Dermis lymphatic vessel endothelial cell (primary cell): ENCODE data around the gene ALG3. TPM values are rescaled to one million over a fixed set of nuclear protein-coding genes. Genes with fewer than 3 reads are reported as not detected.

Source experiments
- total RNA-seq: library from RNA; depleted of rRNA; stranded (reverse); fragments of >200 nt; gene quantifications from 2 replicates; pipeline ENCODE4 v1.2.1, GENCODE V29; 2014

The ALG3 gene
- 17.8 and 21.1 TPM in 2 replicates for total RNA-seq

DNA sequence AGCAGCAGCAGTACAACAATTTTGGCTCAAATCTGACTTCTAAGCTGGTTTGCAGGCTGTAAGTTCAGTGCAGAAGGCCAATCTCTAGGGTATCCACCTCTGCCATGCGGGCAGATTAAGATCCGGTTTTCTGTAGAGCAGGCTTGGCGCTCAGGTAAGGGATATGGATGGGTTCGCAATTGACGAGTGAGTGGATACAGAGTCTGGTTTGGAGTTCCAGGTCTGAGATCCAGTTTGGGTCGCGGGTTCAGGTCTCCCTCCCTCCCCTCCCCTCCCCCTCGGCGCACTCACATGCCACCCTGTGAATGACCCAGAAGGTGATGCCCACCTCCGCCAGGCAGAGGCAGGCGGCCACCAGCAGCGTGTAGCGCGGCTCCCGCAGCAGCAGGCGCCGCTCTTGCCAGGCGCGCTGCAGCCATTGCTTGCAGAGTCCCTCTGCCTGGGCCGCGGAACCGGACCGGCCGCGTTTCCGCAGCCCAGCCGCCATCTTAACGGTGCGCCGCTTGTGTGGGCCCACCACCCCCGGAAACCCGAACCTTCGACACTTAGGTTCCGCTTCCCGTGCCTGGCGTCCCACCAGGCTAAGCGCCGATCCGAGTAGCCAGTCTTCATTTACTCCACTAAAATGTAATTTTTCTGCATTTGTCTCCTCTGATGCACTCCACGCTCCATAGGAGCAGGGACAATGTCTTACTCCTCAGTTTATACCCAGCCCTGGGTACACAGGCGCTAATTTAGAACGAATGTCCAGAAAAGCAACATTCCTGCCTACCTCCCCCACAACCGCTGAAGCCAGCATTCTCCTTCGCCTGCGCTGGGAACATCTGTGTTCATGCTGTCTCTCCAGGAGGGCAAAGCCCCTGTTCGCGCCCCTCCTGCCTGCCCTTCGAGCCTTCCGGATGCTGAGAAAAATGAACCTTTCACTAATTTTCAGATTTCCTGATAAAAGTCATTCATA, at the start of gene ALG3:
TSS of gene ALG3 (minus strand) at position 509 of the 958 bp plus-strand sequence. CDS start at position 487, 22 bp downstream.

DNA sequence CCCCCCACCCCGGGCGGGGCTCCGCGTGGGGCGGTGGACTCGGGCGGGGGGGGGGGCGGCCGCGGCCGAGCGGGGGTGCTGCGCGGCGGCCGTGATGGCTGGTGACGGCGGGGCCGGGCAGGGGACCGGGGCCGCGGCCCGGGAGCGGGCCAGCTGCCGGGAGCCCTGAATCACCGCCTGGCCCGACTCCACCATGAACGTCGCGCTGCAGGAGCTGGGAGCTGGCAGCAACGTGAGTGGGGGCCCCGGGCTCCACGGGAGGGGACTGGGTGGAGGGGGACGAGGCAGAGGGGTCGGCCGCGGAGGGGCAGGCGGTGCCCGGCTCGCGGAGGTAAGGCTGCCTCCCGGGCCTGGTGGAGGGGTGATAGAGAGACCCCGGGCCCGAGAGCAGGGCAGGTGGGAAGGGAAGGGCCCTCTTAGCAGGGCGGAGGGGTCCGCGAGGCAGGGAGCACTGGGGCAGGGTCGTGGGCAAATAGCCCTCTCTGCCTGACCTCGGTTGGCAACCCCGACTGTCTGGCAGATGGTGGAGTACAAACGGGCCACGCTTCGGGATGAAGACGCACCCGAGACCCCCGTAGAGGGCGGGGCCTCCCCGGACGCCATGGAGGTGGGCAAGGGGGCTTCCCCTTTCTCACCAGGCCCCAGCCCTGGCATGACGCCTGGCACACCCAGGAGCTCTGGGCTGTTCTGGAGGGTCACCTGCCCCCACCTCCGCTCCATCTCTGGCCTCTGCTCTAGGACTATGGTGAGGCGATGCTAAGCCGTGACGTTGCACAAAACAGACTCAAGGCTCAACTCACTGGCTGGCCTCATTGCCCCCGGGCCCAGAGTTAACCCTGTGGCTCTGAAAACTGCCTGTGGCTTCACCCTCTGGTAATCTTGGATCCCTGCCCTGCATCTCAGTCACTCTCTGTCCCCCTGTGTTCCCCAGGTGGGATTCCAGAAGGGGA, 27.5 kb upstream of the ALG3 start, which contains the start of gene ECE2:
TSS of gene ECE2 (plus strand) at position 62 of the 950 bp plus-strand sequence. CDS start at position 194, 132 bp downstream.

DNA sequence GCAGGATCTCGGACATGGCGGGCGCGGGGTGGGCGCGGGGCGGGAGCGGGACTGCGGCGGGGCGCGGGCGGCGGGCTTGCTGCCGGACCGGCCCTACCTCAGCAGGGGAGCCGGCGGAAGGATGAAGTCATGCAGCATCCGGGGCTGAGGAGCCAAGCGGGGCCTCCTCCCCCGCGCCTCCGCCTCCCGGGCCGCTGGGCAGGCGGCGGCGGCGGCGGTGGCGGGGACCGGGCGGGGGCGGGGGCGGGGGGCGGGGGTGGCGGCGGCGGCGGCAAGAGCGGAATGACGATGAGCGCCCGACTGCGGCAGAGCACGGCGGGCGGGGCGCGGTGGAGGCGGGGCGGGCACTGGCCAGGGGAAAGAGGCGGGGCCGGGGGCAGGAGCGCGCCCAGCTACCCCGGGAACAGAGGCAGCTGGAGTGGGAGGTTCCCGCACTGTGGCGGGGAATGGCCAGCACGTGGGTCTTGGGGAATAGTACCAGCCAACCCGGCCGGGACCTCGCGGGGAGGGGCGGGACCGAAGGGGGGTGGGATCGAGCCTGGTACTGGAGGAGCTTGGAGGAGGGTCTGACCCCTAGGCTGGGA, 12.6 kb upstream of the ALG3 start, which contains the start of gene CAMK2N2:
TSS of gene CAMK2N2 (minus strand) at position 284 of the 584 bp plus-strand sequence. CDS start at position 16, 268 bp downstream.

DNA sequence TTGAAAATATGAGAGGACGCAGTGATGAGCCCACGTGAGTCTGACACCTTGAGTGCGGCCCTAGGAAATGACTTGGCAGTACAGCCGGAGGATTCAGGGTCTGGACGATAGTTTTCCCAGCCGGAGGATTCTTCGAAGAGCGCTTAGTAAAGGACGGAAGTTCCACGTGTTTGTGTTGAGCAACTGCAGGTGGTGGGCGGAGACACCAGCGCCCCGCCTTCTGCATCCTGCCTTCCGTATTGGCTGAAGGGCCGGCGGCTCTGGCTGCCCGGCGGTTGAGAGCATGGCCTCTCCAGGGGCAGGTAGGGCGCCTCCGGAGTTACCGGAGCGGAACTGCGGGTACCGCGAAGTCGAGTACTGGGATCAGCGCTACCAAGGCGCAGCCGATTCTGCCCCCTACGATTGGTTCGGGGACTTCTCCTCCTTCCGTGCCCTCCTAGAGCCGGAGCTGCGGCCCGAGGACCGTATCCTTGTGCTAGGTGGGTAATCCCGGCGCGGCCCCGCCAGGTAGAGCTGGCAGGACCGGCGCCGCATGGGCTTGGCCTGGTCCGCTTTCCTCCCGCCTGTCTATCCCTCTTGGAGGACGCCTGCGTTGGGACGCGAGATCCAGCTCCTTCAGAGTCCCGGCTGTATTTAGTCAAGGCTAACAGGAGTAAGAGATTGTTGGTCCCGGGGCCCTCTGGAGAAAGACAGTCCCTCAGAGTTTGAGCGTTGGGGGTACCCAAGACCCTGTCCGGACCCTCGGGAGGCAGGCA, 827 bp upstream of the ALG3 start, which contains the start of gene EEF1AKMT4:
TSS of gene EEF1AKMT4 (plus strand) at position 261 of the 755 bp plus-strand sequence. CDS start at position 284, 23 bp downstream.

DNA sequence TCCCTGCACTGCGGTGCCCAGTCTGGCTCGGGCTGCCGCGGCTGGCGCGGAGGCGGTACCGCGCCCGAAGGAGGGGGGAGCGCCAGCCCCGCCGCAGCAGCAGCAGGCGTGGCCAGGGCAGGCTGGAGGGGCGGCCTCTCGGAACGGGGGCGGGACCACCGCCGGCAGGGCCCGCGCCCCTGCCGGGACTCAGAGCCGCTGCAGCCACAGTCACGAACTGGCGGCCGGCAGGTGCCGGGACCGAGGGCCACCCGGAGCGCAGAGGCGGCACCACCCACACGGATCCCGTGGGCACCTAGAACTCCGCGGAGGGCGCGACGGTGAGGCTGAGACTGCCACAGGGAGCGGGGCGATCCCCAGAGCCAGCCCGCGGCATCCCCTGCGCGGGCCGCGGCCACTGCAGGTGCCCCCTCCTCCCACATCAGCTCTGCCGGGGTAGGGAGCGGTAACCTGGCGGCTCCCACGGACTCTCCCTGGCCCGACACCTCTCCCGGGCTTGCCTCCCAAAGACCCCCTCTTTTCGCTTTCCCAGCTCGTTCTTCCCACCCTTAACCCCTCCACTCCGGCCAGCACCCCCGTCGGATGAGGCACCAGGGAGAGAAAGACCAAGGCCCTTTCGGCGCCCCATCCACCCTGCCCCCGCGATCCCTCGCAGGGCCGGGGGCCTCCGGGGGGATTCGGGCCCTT, 19.2 kb downstream of the ALG3 start, which contains the start of gene VWA5B2:
TSS of gene VWA5B2 (plus strand) at position 192 of the 687 bp plus-strand sequence. CDS start 944 bp downstream, outside the sequence.

Other genes starting within 250 kb of the ALG3 start
- gene ABCC5, start 231.1 kb downstream of the ALG3 start, total RNA-seq: 10.6 and 19.1 TPM in 2 replicates
- gene HTR3D, start 217.2 kb downstream of the ALG3 start, total RNA-seq: not detected in 2 replicates
- gene HTR3C, start 195.9 kb downstream of the ALG3 start, total RNA-seq: under 0.01 and 0.09 TPM in 2 replicates
- gene HTR3E, start 151.9 kb downstream of the ALG3 start, total RNA-seq: not detected in 2 replicates
- gene EIF2B5, start 113.6 kb downstream of the ALG3 start, total RNA-seq: 34.0 and 43.5 TPM in 2 replicates
- 17.8 and 21.4 TPM in 2 replicates for gene DVL3, start 93.6 kb downstream of the ALG3 start, total RNA-seq
- gene AP2M1, start 74.1 kb downstream of the ALG3 start, total RNA-seq: 468 and 497 TPM in 2 replicates
- 49.1 and 53.1 TPM in 2 replicates for gene ABCF3, start 62.8 kb downstream of the ALG3 start, total RNA-seq
- not detected in 2 replicates for gene VWA5B2, start 19.4 kb downstream of the ALG3 start, total RNA-seq
- gene EEF1AKMT4, start 710 bp upstream of the ALG3 start, total RNA-seq: 2.6 and 4.0 TPM in 2 replicates
- not detected in 2 replicates for gene CAMK2N2, start 12.6 kb upstream of the ALG3 start, total RNA-seq
- not detected in 2 replicates for gene ECE2, start 27.1 kb upstream of the ALG3 start, total RNA-seq
- gene PSMD2, start 50.3 kb upstream of the ALG3 start, total RNA-seq: 331 and 355 TPM in 2 replicates
- 207 TPM in 2 replicates for gene EIF4G1, start 65.6 kb upstream of the ALG3 start, total RNA-seq
- gene FAM131A, start 88.6 kb upstream of the ALG3 start, total RNA-seq: 27.2 and 28.5 TPM in 2 replicates
- gene CLCN2, start 112.6 kb upstream of the ALG3 start, total RNA-seq: 1.8 and 2.6 TPM in 2 replicates
- gene POLR2H, start 112.7 kb upstream of the ALG3 start, total RNA-seq: 81.6 and 88.5 TPM in 2 replicates
- gene THPO, start 129.2 kb upstream of the ALG3 start, total RNA-seq: under 0.01 and 0.09 TPM in 2 replicates
- gene CHRD, start 131.1 kb upstream of the ALG3 start, total RNA-seq: 0.43 and 0.69 TPM in 2 replicates